Calu3 (cell line): ENCODE data around the gene TMEM134. TPM values are rescaled to one million over a fixed set of nuclear protein-coding genes. Genes with fewer than 3 reads are reported as not detected.

Experiments used
- BruUV-seq: library from RNA; stranded (reverse); fragments of 400-500 nt; replicated peaks from 2 replicates; lab custom pipeline; 2021; lab: Mats Ljungman, UMichigan
- CTCF ChIA-PET: fragments of 300-600 bp; sonication (Branson Sonifier 250); formaldehyde crosslinking; loops from one replicate; lab custom pipeline; 2022; ENCODE audit warnings: antibody characterized with exemption; lab: Charles Lee
- DNase-seq: peaks from one replicate; pipeline ENCODE4 v3.0.0; 2022
- H3K27ac Mint-ChIP-seq: one replicate; pipeline ENCODE4 v1.8.0; 2022; ENCODE audit warnings: mixed read lengths; ENCODE audit not compliant: unreplicated experiment
- H3K27me3 Mint-ChIP-seq: one replicate; pipeline ENCODE4 v1.8.0; 2022; ENCODE audit warnings: mixed read lengths; ENCODE audit not compliant: unreplicated experiment
- H3K36me3 Mint-ChIP-seq: one replicate; pipeline ENCODE4 v1.8.0; 2022; ENCODE audit warnings: mild to moderate bottlenecking, moderate library complexity, mixed read lengths; ENCODE audit not compliant: insufficient read depth, unreplicated experiment
- H3K4me1 Mint-ChIP-seq: one replicate; pipeline ENCODE4 v1.8.0; 2022; ENCODE audit warnings: mild to moderate bottlenecking, low read depth, mixed read lengths; ENCODE audit not compliant: unreplicated experiment
- H3K4me3 Mint-ChIP-seq: one replicate; pipeline ENCODE4 v1.8.0; 2022; ENCODE audit warnings: mild to moderate bottlenecking, low read depth, moderate library complexity, mixed read lengths; ENCODE audit not compliant: unreplicated experiment
- H3K9me3 Mint-ChIP-seq: one replicate; pipeline ENCODE4 v1.8.0; 2022; ENCODE audit warnings: low read depth, mixed read lengths; ENCODE audit not compliant: unreplicated experiment
- CTCF ChIP-seq: fragments of 200-600 bp; IDR thresholded peaks from one replicate; pipeline ENCODE4 v1.8.0; 2022; ENCODE audit warnings: antibody characterized with exemption; ENCODE audit not compliant: unreplicated experiment
- intact Hi-C: fragments of 100-400 bp; cut with micrococcal nuclease; formaldehyde crosslinking; loops from one replicate; pipeline ENCODE4 v1.10.0; 2022; ENCODE audit not compliant: unreplicated experiment
- total RNA-seq: library from RNA; stranded (reverse); gene quantifications from 2 replicates; pipeline ENCODE4 v1.2.3, GENCODE V29; 2022

Gene TMEM134
- total RNA-seq, 1 experiment from 2014 or later = 31.9 TPM

DNA sequence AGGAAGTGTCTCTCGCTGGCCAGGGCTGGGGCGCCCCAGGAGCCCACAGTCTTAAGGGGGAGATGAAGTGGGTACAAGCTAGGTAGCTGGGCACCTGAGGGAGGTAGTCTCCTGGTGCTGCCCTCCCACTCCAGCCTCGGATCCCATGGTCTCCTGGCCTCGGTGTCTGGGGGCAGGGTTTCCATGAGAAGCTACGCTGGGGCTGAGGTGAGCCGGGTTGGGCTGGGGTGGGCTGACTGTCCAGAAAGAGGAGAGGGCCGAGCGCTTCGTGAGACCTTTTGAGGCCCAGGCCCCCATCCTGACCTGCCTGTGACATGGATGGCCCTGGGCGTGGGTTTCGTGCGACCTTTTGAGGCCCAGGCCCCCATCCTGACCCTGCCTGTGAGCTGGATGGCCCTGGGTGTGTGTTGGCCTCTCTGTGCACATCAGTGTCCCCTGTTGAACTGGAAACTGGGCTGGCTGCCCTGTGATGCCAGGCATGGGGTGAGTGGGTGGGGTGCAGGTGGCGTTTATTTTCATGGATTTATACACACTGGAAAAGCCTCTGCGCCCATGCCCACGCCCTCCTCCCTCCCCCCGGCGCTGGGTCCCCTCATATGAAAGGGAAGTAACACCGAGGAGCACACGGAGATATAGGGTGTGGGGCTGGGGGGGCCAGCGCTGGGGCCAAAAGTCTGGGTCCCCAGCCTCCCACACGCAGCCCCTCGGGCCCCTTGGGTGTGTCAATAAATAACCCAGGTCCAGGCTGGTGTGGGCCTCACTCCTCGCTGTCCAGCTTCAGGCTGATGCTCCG is 22.4 kb upstream of the TMEM134 start:
- H3K4me1 Mint-ChIP-seq = no peaks in the 10 kb centered on the region
- DNase-seq = no peak
- H3K27me3 Mint-ChIP-seq = no peaks in the 10 kb centered on the region
- H3K9me3 Mint-ChIP-seq = no peaks in the 10 kb centered on the region
- no peak overlapping the region for H3K27ac Mint-ChIP-seq
- H3K4me3 Mint-ChIP-seq = no peak overlapping the region
- CTCF ChIA-PET = no interaction called here
- no peak for TF ChIP-seq CTCF
- peaks cover 56% of the 10 kb centered on the region for H3K36me3 Mint-ChIP-seq
- BruUV-seq = no TSS peak
- intact Hi-C loops = no loop called here

- BruUV-seq = no TSS peak
- no peaks in the 10 kb centered on the region for H3K9me3 Mint-ChIP-seq
- no peaks in the 10 kb centered on the region for H3K27me3 Mint-ChIP-seq
- peaks cover 49% of the 10 kb centered on the region for H3K36me3 Mint-ChIP-seq
- H3K27ac Mint-ChIP-seq = no peak overlapping the region
- DNase-seq = no peak
- intact Hi-C loops = no loop called here
- CTCF ChIA-PET = no interaction called here
- H3K4me1 Mint-ChIP-seq = no peaks in the 10 kb centered on the region
- no peak for TF ChIP-seq CTCF
- H3K4me3 Mint-ChIP-seq = no peak overlapping the region
These were observed 21.6 kb upstream of the TMEM134 start for GRCh38 chr11:67490727-67491065.

- H3K9me3 Mint-ChIP-seq = no peaks in the 10 kb centered on the region
- peaks cover 1% of the 10 kb centered on the region for H3K4me1 Mint-ChIP-seq
- no peak for DNase-seq
- H3K27ac Mint-ChIP-seq = peak overlapping the region; percentile 39
- no peak for TF ChIP-seq CTCF
- BruUV-seq = TSS peak; percentile 42
- no peak overlapping the region for H3K4me3 Mint-ChIP-seq
- intact Hi-C loops = no loop called here
- CTCF ChIA-PET = no interaction called here
- H3K27me3 Mint-ChIP-seq = no peaks in the 10 kb centered on the region
- H3K36me3 Mint-ChIP-seq = peaks cover 47% of the 10 kb centered on the region
These were observed 21.1 kb upstream of the TMEM134 start for GRCh38 chr11:67489885-67490726.

GRCh38 chr11:67489203-67489884 is 20.3 kb upstream of the TMEM134 start:
- Mint-ChIP-seq H3K4me1 (peaks cover 6% of the 10 kb centered on the region), H3K36me3 (peaks cover 47% of the 10 kb centered on the region), H3K27ac (peak overlapping the region; percentile 39), H3K9me3 (no peaks in the 10 kb centered on the region), H3K27me3 (no peaks in the 10 kb centered on the region), H3K4me3 (no peak overlapping the region)
- no TSS peak for BruUV-seq
- intact Hi-C loops = no loop called here
- TF ChIP-seq CTCF = no peak
- no peak for DNase-seq
- CTCF ChIA-PET = no interaction called here
